GM18867 (cell line): ENCODE data around the gene SLC24A3.

Experiments used
- ATAC-seq: cut with Tn5 transposase; IDR thresholded peaks from one replicate; pipeline ENCODE4 v1.9.1; 2021; ENCODE audit warnings: mild to moderate bottlenecking, moderate library complexity; ENCODE audit not compliant: unreplicated experiment

SLC24A3 gene

GRCh38 chr20:19692685-19693119 is 480.3 kb downstream of the SLC24A3 start:
- ATAC-seq, result no peak

GRCh38 chr20:19693508-19693907 is 481.1 kb downstream of the SLC24A3 start:
- ATAC-seq, result no peak

- ATAC-seq, result no peak
Measured at GRCh38 chr20:19695081-19695480, 482.6 kb downstream of the SLC24A3 start.

GRCh38 chr20:19696620-19697019 is 484.2 kb downstream of the SLC24A3 start:
- no peak for ATAC-seq

GRCh38 chr20:19697415-19697814 is 485.0 kb downstream of the SLC24A3 start:
- ATAC-seq, result no peak

GRCh38 chr20:19699180-19699971 is 486.9 kb downstream of the SLC24A3 start:
- ATAC-seq, result no peak

GRCh38 chr20:19701429-19701828 is 489.0 kb downstream of the SLC24A3 start:
- ATAC-seq, result no peak

- peak; percentile 91 for ATAC-seq
Measured at GRCh38 chr20:19706463-19706862, 494.0 kb downstream of the SLC24A3 start.

GRCh38 chr20:19709635-19710335 is 497.3 kb downstream of the SLC24A3 start:
- ATAC-seq, result no peak

- no peak for ATAC-seq
Measured at GRCh38 chr20:19710336-19711120, 498.1 kb downstream of the SLC24A3 start.

GRCh38 chr20:19711126-19711525 is 498.7 kb downstream of the SLC24A3 start:
- no peak for ATAC-seq

- no peak for ATAC-seq
Measured at GRCh38 chr20:19712721-19713260, 500.3 kb downstream of the SLC24A3 start.

- no peak for ATAC-seq
Measured at GRCh38 chr20:19713822-19714578, 501.6 kb downstream of the SLC24A3 start.

- no peak for ATAC-seq
Measured at GRCh38 chr20:19714579-19714840, 502.1 kb downstream of the SLC24A3 start.

GRCh38 chr20:19715986-19716385 is 503.5 kb downstream of the SLC24A3 start:
- no peak for ATAC-seq

GRCh38 chr20:19718880-19719279 is 506.4 kb downstream of the SLC24A3 start:
- ATAC-seq, result no peak

- ATAC-seq, result no peak
Measured at GRCh38 chr20:19720991-19721390, 508.5 kb downstream of the SLC24A3 start.

- no peak for ATAC-seq
Measured at GRCh38 chr20:19723051-19723450, 510.6 kb downstream of the SLC24A3 start.

- no peak for ATAC-seq
Measured at GRCh38 chr20:19723813-19724430, 511.5 kb downstream of the SLC24A3 start.

GRCh38 chr20:19725373-19725772 is 512.9 kb downstream of the SLC24A3 start:
- ATAC-seq, result no peak
